ENCODE results near the gene GUCY2C. TPM values are rescaled to one million over a fixed set of nuclear protein-coding genes. Genes with fewer than 3 reads are reported as not detected.

GUCY2C gene
- total and polyA plus RNA-seq, 10 of the 15 experiments (the other 5 are each of a cell fraction or from before 2014, with no cell fraction given), result 0.08 to 0.60 (median 0.17) TPM

- H3K9ac ChIP-seq (ENCODE audit: control insufficient read depth, insufficient read depth, low read length), result no peak overlapping the region
- no peaks in the 10 kb centered on the region for H3K36me3 ChIP-seq (ENCODE audit: control insufficient read depth in 2 of 2, insufficient read depth in 2 of 2, low read length in 1 of 2)
- POLR2A ChIA-PET, result no interaction called here
- CTCF ChIA-PET, result no interaction called here
- no peaks in the 10 kb centered on the region for H3K4me1 ChIP-seq (ENCODE audit: control insufficient read depth, insufficient read depth, low read length)
- no peak overlapping the region for H2AFZ ChIP-seq (ENCODE audit: control insufficient read depth, low read depth, low read length)
- RAD21 ChIA-PET (ENCODE audit: unreplicated experiment), result no interaction called here
- 85% methylated on average over 1 of the region's 1 CpG for WGBS (ENCODE audit: insufficient coverage, insufficient replicate concordance, low lambda C conversion rate, missing lambda C conversion rate)
- no peak for FAIRE-seq
- in situ Hi-C loops (cut with MboI) (loop anchor here (10.0 kb wide), 2 partner anchors 485 to 535 kb away; no protein-coding TSS in a partner anchor), intact Hi-C loops (cut with micrococcal nuclease; ENCODE audit: unreplicated experiment) (no loop called here)
- peaks cover 1% of the 10 kb centered on the region; the same call in 2 of the 3 replicates for H3K9me3 ChIP-seq (replicated peaks; ENCODE audit: control insufficient read depth, insufficient read depth, low read length)
- H4K20me1 ChIP-seq (ENCODE audit: control insufficient read depth, insufficient read depth), result no peaks in the 10 kb centered on the region
- no peak overlapping the region for H3K27ac ChIP-seq (ENCODE audit: control insufficient read depth, insufficient read depth)
- no peaks in the 10 kb centered on the region for H3K79me2 ChIP-seq (ENCODE audit: control insufficient read depth, insufficient read depth, low read length)
- no TSS peak for BruUV-seq (replicated peaks)
- H3K27me3 ChIP-seq (replicated peaks in 1 of 2; ENCODE audit: control insufficient read depth in 2 of 2, insufficient read depth in 2 of 2, low read length in 1 of 2), result no peaks in the 10 kb centered on the region
- no peak for DNase-seq (ENCODE audit: low read depth, low spot score)
- no peak overlapping the region for H3K4me3 ChIP-seq
- no peak for ATAC-seq
- SMC1A ChIA-PET (ENCODE audit: uncharacterized antibody, unreplicated experiment), result interaction anchor here (0.7 to 1.2 kb wide), 2 partner anchors 12 to 35 kb away, joined by 3 read pairs; no protein-coding TSS in a partner anchor
- no peak overlapping the region for H3K4me2 ChIP-seq (ENCODE audit: control insufficient read depth, insufficient read depth)
- TF ChIP-seq MEF2A (IDR thresholded peaks at IDR 0.05; ENCODE audit: insufficient read depth, low read depth, low read length), result no peak
- TF ChIP-seq USF1 (IDR thresholded peaks at IDR 0.05; ENCODE audit: borderline replicate concordance, extremely low read length, insufficient read depth, low read depth, low read length), result no peak
- no peak for TF ChIP-seq ZNF217 (IDR thresholded peaks at IDR 0.05)
- TF ChIP-seq SMC3 (IDR thresholded peaks at IDR 0.05; ENCODE audit: borderline replicate concordance, low read length), result no peak
- no peak for TF ChIP-seq HCFC1 (IDR thresholded peaks at IDR 0.05; ENCODE audit: low read length)
- TF ChIP-seq SUPT20H (IDR thresholded peaks at IDR 0.05; ENCODE audit: borderline replicate concordance, control insufficient read depth, low read depth, low read length), result no peak
- TF ChIP-seq ZNF687 (IDR thresholded peaks at IDR 0.05), result no peak
- TF ChIP-seq POLR2AphosphoS2 (IDR thresholded peaks at IDR 0.05; ENCODE audit: low read depth, low read length), result no peak
- no peak for TF ChIP-seq RUNX3 (IDR thresholded peaks at IDR 0.05; ENCODE audit: low read length)
- TF ChIP-seq BCLAF1 (IDR thresholded peaks at IDR 0.05), result no peak
- TF ChIP-seq SMARCA5 (IDR thresholded peaks at IDR 0.05), result no peak
- TF ChIP-seq POU2F2 (IDR thresholded peaks at IDR 0.05; ENCODE audit: borderline replicate concordance, low read depth, low read length), result no peak
- no peak for TF ChIP-seq GATAD2B (conservative IDR thresholded peaks at IDR 0.05; ENCODE audit: low read depth)
- no peak for TF ChIP-seq TBL1XR1 (IDR thresholded peaks at IDR 0.05; ENCODE audit: low read depth, low read length)
- no peak for TF ChIP-seq JUNB (IDR thresholded peaks at IDR 0.05)
- no peak for TF ChIP-seq IRF3 (IDR thresholded peaks at IDR 0.05)
- no peak for TF ChIP-seq CREM (IDR thresholded peaks at IDR 0.05; ENCODE audit: low read depth)
Measured at GRCh38 chr12:14729586-14729985, 33.2 kb upstream of the GUCY2C start.

Data from GM12878 (cell line).